HEK293 (cell line): Measurements from ENCODE around the gene HIRA.

Experiments
- CTCF ChIP-seq: fragments of 450-650 bp; formaldehyde crosslinking; IDR thresholded peaks from 2 replicates; pipeline ENCODE4 v1.5.1; 2016; ENCODE audit warnings: missing biosample characterization, missing genetic modification characterization
- KLF1 ChIP-seq: fragments of 450-650 bp; formaldehyde crosslinking; IDR thresholded peaks from 2 replicates; pipeline ENCODE4 v1.5.1; 2016; ENCODE audit warnings: missing biosample characterization, missing genetic modification characterization
- SP2 ChIP-seq: fragments of 450-650 bp; formaldehyde crosslinking; IDR thresholded peaks from 2 replicates; pipeline ENCODE4 v1.5.1; 2016; ENCODE audit warnings: missing biosample characterization, missing genetic modification characterization
- ZNF335 ChIP-seq: fragments of 450-650 bp; formaldehyde crosslinking; conservative IDR thresholded peaks from 2 replicates; pipeline ENCODE4 v1.5.1; 2016; ENCODE audit warnings: missing biosample characterization, missing genetic modification characterization
- ZNF449 ChIP-seq: fragments of 450-650 bp; formaldehyde crosslinking; IDR thresholded peaks from 2 replicates; pipeline ENCODE4 v1.5.1; 2017; ENCODE audit warnings: missing biosample characterization, mild to moderate bottlenecking, missing genetic modification characterization, moderate library complexity
- ZNF544 ChIP-seq: fragments of 450-650 bp; formaldehyde crosslinking; IDR thresholded peaks from 2 replicates; pipeline ENCODE4 v1.5.0; 2017; ENCODE audit warnings: missing biosample characterization, missing genetic modification characterization
- ZNF639 ChIP-seq: fragments of 450-650 bp; formaldehyde crosslinking; IDR thresholded peaks from 2 replicates; pipeline ENCODE4 v1.5.1; 2016; ENCODE audit warnings: missing biosample characterization, missing genetic modification characterization
- ZNF692 ChIP-seq: fragments of 450-650 bp; formaldehyde crosslinking; IDR thresholded peaks from 2 replicates; pipeline ENCODE4 v1.5.1; 2016; ENCODE audit warnings: missing biosample characterization, missing genetic modification characterization
- ZNF837 ChIP-seq: fragments of 450-650 bp; formaldehyde crosslinking; IDR thresholded peaks from 2 replicates; pipeline ENCODE4 v1.5.1; 2016; ENCODE audit warnings: missing biosample characterization, missing genetic modification characterization

GRCh38 chr22:19331474-19331873, 100.1 kb downstream of the HIRA start:
- TF ChIP-seq ZNF335 (tag by site-specific recombination) (no peak), SP2 (tag by site-specific recombination) (no peak), ZNF837 (tag by site-specific recombination) (no peak), CTCF (tag by site-specific recombination) (no peak), ZNF692 (tag by site-specific recombination) (no peak), ZNF449 (no peak), ZNF639 (no peak), KLF1 (tag by site-specific recombination) (no peak), ZNF544 (no peak)
